ENCODE results near the gene CASQ2.

CASQ2 gene

DNA sequence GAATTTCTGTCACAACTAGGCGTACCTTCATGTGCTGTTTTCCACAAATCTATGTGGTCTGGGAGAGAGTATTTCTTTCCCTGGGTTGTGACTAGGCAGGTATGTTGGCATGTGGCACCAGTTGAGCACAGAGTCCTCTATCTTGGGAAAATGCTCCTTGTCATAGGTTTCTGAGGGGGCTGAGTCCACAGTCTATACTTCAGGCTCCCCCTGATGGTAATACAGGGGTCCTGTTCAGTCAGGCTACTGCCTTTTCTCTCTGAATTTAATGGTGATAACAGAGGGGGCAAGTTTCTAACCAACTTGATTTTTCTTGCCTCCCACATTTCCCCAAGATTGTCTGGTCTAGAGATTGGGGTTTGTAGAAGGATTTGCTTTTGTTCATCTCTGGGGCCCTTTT, 90.9 kb downstream of the CASQ2 start:
- no peak overlapping the region for H2AFZ ChIP-seq (ENCODE audit: low read length)
- H3K27me3 ChIP-seq (replicated peaks; ENCODE audit: insufficient read depth, low read length): no peaks in the 10 kb centered on the region
- H4K20me1 ChIP-seq (ENCODE audit: insufficient read depth, low read length): no peaks in the 10 kb centered on the region
- H3K9me3 ChIP-seq (replicated peaks; ENCODE audit: insufficient read depth, low read length): no peaks in the 10 kb centered on the region
- no peak overlapping the region for H3K27ac ChIP-seq (ENCODE audit: low read length)
- H3K9ac ChIP-seq (ENCODE audit: low read length): no peak overlapping the region
- H3K4me3 ChIP-seq (ENCODE audit: low read length): no peak overlapping the region
- TF ChIP-seq, protein P1, sequence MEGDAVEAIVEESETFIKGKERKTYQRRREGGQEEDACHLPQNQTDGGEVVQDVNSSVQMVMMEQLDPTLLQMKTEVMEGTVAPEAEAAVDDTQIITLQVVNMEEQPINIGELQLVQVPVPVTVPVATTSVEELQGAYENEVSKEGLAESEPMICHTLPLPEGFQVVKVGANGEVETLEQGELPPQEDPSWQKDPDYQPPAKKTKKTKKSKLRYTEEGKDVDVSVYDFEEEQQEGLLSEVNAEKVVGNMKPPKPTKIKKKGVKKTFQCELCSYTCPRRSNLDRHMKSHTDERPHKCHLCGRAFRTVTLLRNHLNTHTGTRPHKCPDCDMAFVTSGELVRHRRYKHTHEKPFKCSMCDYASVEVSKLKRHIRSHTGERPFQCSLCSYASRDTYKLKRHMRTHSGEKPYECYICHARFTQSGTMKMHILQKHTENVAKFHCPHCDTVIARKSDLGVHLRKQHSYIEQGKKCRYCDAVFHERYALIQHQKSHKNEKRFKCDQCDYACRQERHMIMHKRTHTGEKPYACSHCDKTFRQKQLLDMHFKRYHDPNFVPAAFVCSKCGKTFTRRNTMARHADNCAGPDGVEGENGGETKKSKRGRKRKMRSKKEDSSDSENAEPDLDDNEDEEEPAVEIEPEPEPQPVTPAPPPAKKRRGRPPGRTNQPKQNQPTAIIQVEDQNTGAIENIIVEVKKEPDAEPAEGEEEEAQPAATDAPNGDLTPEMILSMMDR (IDR thresholded peaks at IDR 0.05; ENCODE audit: low read length): no peak
- no peak for TF ChIP-seq EZH2 (optimal IDR thresholded peaks at IDR 0.05; ENCODE audit: low read depth, low read length)
- no peak for TF ChIP-seq EZH2phosphoT487 (IDR thresholded peaks at IDR 0.05; ENCODE audit: low read length)
- no peaks in the 10 kb centered on the region for H3K4me1 ChIP-seq (ENCODE audit: low read length)
- no peak overlapping the region for H3K4me2 ChIP-seq (ENCODE audit: low read depth, low read length)
- H3K36me3 ChIP-seq (replicated peaks; ENCODE audit: insufficient read depth, low read length): no peaks in the 10 kb centered on the region
- no peaks in the 10 kb centered on the region for H3K9me2 ChIP-seq (replicated peaks; ENCODE audit: insufficient read depth, low read length)
- no peak for DNase-seq
- no peaks in the 10 kb centered on the region for H3K79me2 ChIP-seq (ENCODE audit: low read length)
- no peaks in the 10 kb centered on the region for H3F3A ChIP-seq (ENCODE audit: insufficient read depth, low read length)

DNA sequence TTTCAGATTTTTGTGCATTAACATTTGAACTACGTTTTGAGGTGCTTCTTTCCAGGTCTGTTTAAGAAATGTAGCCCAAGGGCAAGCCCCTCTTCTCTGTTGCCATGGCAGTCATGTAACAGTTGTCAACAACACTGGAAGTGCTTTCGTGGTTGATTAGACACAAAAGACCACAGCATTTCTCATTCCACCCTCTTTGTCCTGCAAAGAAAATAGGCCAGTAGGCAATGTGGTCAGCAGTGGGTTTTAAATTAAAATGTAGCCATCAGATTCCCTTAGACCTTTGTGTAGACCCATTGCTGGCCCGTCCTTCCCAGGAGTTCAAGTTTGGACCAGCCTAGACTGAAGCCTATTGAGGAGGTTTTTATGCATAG, 91.3 kb downstream of the CASQ2 start:
- no peaks in the 10 kb centered on the region for H3K9me3 ChIP-seq (replicated peaks; ENCODE audit: insufficient read depth, low read length)
- H3F3A ChIP-seq (ENCODE audit: insufficient read depth, low read length): no peaks in the 10 kb centered on the region
- DNase-seq: no peak
- no peak overlapping the region for H2AFZ ChIP-seq (ENCODE audit: low read length)
- H3K27ac ChIP-seq (ENCODE audit: low read length): no peak overlapping the region
- no peak overlapping the region for H3K4me3 ChIP-seq (ENCODE audit: low read length)
- no peaks in the 10 kb centered on the region for H3K79me2 ChIP-seq (ENCODE audit: low read length)
- no peaks in the 10 kb centered on the region for H4K20me1 ChIP-seq (ENCODE audit: insufficient read depth, low read length)
- no peaks in the 10 kb centered on the region for H3K27me3 ChIP-seq (replicated peaks; ENCODE audit: insufficient read depth, low read length)
- no peak overlapping the region for H3K9ac ChIP-seq (ENCODE audit: low read length)
- no peak overlapping the region for H3K4me2 ChIP-seq (ENCODE audit: low read depth, low read length)
- H3K36me3 ChIP-seq (replicated peaks; ENCODE audit: insufficient read depth, low read length): no peaks in the 10 kb centered on the region
- no peaks in the 10 kb centered on the region for H3K4me1 ChIP-seq (ENCODE audit: low read length)
- TF ChIP-seq EZH2 (optimal IDR thresholded peaks at IDR 0.05; ENCODE audit: low read depth, low read length) (no peak), EZH2phosphoT487 (IDR thresholded peaks at IDR 0.05; ENCODE audit: low read length) (no peak)
- TF ChIP-seq, protein P1 (IDR thresholded peaks at IDR 0.05; ENCODE audit: low read length): no peak
- H3K9me2 ChIP-seq (replicated peaks; ENCODE audit: insufficient read depth, low read length): no peaks in the 10 kb centered on the region

DNA sequence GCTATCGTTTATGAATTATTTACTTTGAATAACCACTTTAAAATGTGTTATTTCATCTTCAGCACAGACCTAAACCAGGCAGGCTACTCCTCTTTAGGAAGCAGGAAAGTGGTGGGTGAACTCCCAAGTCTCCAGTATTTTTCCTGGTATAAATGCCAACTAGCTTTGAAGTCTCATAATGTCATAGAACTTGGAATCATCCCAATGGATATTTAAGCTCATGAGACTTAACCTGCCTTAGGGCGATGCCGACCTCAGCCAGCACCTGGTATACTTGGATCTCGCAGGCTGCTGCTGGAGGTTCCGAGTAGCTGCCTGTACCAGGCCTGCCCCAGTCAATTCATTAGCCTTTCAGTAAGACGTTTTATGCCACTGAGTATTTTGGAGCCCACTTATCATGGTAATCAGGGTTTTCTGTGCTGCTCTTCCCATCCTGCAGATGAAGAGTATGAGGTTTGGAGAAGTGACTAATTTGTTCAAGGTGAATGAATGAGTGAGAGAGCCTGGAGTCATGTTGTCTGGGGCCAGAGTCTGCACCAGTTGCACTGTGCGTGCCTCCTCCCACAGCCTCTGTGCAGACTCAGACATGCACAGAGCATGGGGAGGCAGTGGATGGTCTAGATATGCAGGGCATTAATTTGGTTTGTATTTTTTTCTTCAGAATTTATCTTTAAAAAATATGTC, 91.9 kb downstream of the CASQ2 start:
- Histone ChIP-seq H3K9ac (ENCODE audit: low read length) (no peak overlapping the region), H3K9me2 (replicated peaks; ENCODE audit: insufficient read depth, low read length) (no peaks in the 10 kb centered on the region), H3K27ac (ENCODE audit: low read length) (no peak overlapping the region), H4K20me1 (ENCODE audit: insufficient read depth, low read length) (no peaks in the 10 kb centered on the region), H3K79me2 (ENCODE audit: low read length) (no peaks in the 10 kb centered on the region), H3F3A (ENCODE audit: insufficient read depth, low read length) (no peaks in the 10 kb centered on the region), H3K27me3 (replicated peaks; ENCODE audit: insufficient read depth, low read length) (no peaks in the 10 kb centered on the region), H3K9me3 (replicated peaks; ENCODE audit: insufficient read depth, low read length) (no peaks in the 10 kb centered on the region), H3K4me1 (ENCODE audit: low read length) (no peaks in the 10 kb centered on the region), H2AFZ (ENCODE audit: low read length) (no peak overlapping the region), H3K36me3 (replicated peaks; ENCODE audit: insufficient read depth, low read length) (no peaks in the 10 kb centered on the region), H3K4me2 (ENCODE audit: low read depth, low read length) (no peak overlapping the region), H3K4me3 (ENCODE audit: low read length) (no peak overlapping the region)
- TF ChIP-seq EZH2phosphoT487 (IDR thresholded peaks at IDR 0.05; ENCODE audit: low read length) (no peak), EZH2 (optimal IDR thresholded peaks at IDR 0.05; ENCODE audit: low read depth, low read length) (no peak)
- TF ChIP-seq, protein P1 (IDR thresholded peaks at IDR 0.05; ENCODE audit: low read length): no peak
- no peak for DNase-seq

All from MM.1S (cell line).